Tibial artery (tissue), 4 donors: ENCODE measurements around the gene SLC12A5.

Experiments used
- DNase-seq, 2 donors: peaks; one replicate each; pipeline ENCODE4 v3.0.0-alpha.2; 2019
- H3K27ac ChIP-seq, 2 donors: fragments of 200-600 bp; sonication (generic) in 1 of 2; 1 replicate in 1 of 2; 2 replicates in 1 of 2; pipeline ENCODE4 v1.5.1; 2018 to 2019; ENCODE audit warnings: mild to moderate bottlenecking in 1 of 2
- H3K27me3 ChIP-seq, 2 donors: fragments of 200-600 bp; sonication (generic) in 1 of 2; one replicate each; pipeline versions ENCODE4 v1.5.1 to v1.6.0; 2016 to 2019
- H3K36me3 ChIP-seq, 3 donors: fragments of 200-600 bp; sonication (generic) in 2 of 3; one replicate each; pipeline ENCODE4 v1.5.1; 2016 to 2019; ENCODE audit warnings: mild to moderate bottlenecking in 2 of 3
- H3K4me1 ChIP-seq, 4 donors: fragments of 200-600 bp; sonication (generic) in 2 of 4; 1 replicate in 3 of 4; 2 replicates in 1 of 4; pipeline ENCODE4 v1.5.1; 2016 to 2019
- H3K4me3 ChIP-seq, 2 donors: fragments of 200-600 bp; sonication (generic) in 1 of 2; 1 replicate in 1 of 2; 2 replicates in 1 of 2; pipeline ENCODE4 v1.5.1; 2018 to 2019; ENCODE audit warnings: mild to moderate bottlenecking in 2 of 2
- H3K9me3 ChIP-seq, 3 donors: fragments of 200-600 bp; sonication (generic) in 1 of 3; one replicate each; pipeline ENCODE4 v1.5.1; 2016 to 2019
- CTCF ChIP-seq, 2 experiments: fragments of 200-600 bp in 1 of 2; fragments of 450-650 bp in 1 of 2; IDR thresholded peaks; one replicate each; pipeline ENCODE4 v1.5.1; 2017 to 2019; ENCODE audit warnings: antibody characterized with exemption in 2 of 2, mild to moderate bottlenecking in 1 of 2, moderate library complexity in 1 of 2
- intact Hi-C: fragments of 100-400 bp; cut with DNase I; formaldehyde crosslinking; loops from one replicate; pipeline ENCODE4 v1.15.0; 2023; ENCODE audit warnings: low total_unique reads

Gene SLC12A5

GRCh38 chr20:46025376-46025783, 3.6 kb upstream of the SLC12A5 start:
- no peak for TF ChIP-seq CTCF (IDR thresholded peaks at IDR 0.05)
- no peak overlapping the region for H3K27ac ChIP-seq
- H3K4me1 ChIP-seq = peaks cover 0 to 19% (median 15%) of the 10 kb centered on the region in 4 donors
- H3K9me3 ChIP-seq = no peaks in the 10 kb centered on the region
- intact Hi-C loops = no loop called here
- no peak overlapping the region for H3K4me3 ChIP-seq
- peaks cover 8 to 99% of the 10 kb centered on the region in 2 donors for H3K27me3 ChIP-seq
- no peak for DNase-seq
- no peaks in the 10 kb centered on the region for H3K36me3 ChIP-seq

- peak in 1 of 2 donors; percentile 43 for DNase-seq
- Histone ChIP-seq H3K9me3 (no peaks in the 10 kb centered on the region), H3K4me1 (peaks cover 0 to 16% (median 4%) of the 10 kb centered on the region in 4 donors), H3K36me3 (no peaks in the 10 kb centered on the region), H3K27ac (no peak overlapping the region), H3K4me3 (no peak overlapping the region), H3K27me3 (peaks cover 6 to 99% of the 10 kb centered on the region in 2 donors)
- intact Hi-C loops = no loop called here
- no peak for TF ChIP-seq CTCF (IDR thresholded peaks at IDR 0.05)
These were observed 1.7 kb upstream of the SLC12A5 start for GRCh38 chr20:46027245-46027853.

GRCh38 chr20:46028110-46028509, 905 bp upstream of the SLC12A5 start:
- no peak overlapping the region for H3K4me3 ChIP-seq
- no peak for DNase-seq
- H3K9me3 ChIP-seq = no peaks in the 10 kb centered on the region
- H3K4me1 ChIP-seq = peaks cover 0 to 10% (median 0%) of the 10 kb centered on the region in 4 donors
- intact Hi-C loops = no loop called here
- H3K36me3 ChIP-seq = no peaks in the 10 kb centered on the region
- H3K27ac ChIP-seq = no peak overlapping the region
- H3K27me3 ChIP-seq = peaks cover 6 to 99% of the 10 kb centered on the region in 2 donors
- no peak for TF ChIP-seq CTCF (IDR thresholded peaks at IDR 0.05)

GRCh38 chr20:46030284-46031013, 1.4 kb downstream of the SLC12A5 start:
- Histone ChIP-seq H3K27ac (no peak overlapping the region), H3K27me3 (peaks cover 6 to 99% of the 10 kb centered on the region in 2 donors), H3K4me1 (peaks cover 0 to 10% (median 0%) of the 10 kb centered on the region in 4 donors), H3K4me3 (no peak overlapping the region), H3K9me3 (no peaks in the 10 kb centered on the region), H3K36me3 (no peaks in the 10 kb centered on the region)
- no peak for DNase-seq
- TF ChIP-seq CTCF (IDR thresholded peaks at IDR 0.05) = no peak
- intact Hi-C loops = no loop called here

GRCh38 chr20:46031014-46031569, 2.1 kb downstream of the SLC12A5 start:
- Histone ChIP-seq H3K36me3 (no peaks in the 10 kb centered on the region), H3K27ac (no peak overlapping the region), H3K27me3 (peaks cover 6 to 96% of the 10 kb centered on the region in 2 donors), H3K4me3 (no peak overlapping the region), H3K4me1 (peaks cover 0 to 10% (median 0%) of the 10 kb centered on the region in 4 donors), H3K9me3 (no peaks in the 10 kb centered on the region)
- no peak for TF ChIP-seq CTCF (IDR thresholded peaks at IDR 0.05)
- no peak for DNase-seq
- intact Hi-C loops = no loop called here
